GM12872 (cell line): ENCODE measurements around the gene FHIT.

ENCODE experiments used
- TF ChIP-seq, protein P1 (sequence below): IDR thresholded peaks from 3 replicates; pipeline ENCODE4 v1.5.1; 2011; ENCODE audit warnings: low read depth, mild to moderate bottlenecking, low read length, moderate library complexity; ENCODE audit not compliant: insufficient read depth

Gene FHIT

DNA sequence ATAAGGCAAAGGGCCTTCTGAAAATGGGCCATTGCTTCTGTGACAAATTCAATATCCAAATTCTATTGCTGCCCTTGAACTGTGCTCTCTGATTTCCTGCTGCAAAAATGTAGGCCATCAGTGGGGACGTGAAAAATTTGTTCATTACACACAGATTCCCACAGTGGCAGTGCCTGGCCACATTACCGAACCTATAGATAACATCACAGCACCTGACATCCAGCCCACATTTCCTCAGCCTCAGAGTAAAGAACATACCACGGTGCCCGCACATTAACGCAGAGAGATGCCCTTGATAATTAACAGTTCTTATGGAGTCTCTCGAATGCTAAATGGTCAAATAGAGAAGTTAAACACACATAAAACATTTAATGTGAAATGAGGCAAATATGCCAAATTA lies 1269.9 kb downstream of the FHIT start:
- TF ChIP-seq, protein P1, sequence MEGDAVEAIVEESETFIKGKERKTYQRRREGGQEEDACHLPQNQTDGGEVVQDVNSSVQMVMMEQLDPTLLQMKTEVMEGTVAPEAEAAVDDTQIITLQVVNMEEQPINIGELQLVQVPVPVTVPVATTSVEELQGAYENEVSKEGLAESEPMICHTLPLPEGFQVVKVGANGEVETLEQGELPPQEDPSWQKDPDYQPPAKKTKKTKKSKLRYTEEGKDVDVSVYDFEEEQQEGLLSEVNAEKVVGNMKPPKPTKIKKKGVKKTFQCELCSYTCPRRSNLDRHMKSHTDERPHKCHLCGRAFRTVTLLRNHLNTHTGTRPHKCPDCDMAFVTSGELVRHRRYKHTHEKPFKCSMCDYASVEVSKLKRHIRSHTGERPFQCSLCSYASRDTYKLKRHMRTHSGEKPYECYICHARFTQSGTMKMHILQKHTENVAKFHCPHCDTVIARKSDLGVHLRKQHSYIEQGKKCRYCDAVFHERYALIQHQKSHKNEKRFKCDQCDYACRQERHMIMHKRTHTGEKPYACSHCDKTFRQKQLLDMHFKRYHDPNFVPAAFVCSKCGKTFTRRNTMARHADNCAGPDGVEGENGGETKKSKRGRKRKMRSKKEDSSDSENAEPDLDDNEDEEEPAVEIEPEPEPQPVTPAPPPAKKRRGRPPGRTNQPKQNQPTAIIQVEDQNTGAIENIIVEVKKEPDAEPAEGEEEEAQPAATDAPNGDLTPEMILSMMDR: no peak

DNA sequence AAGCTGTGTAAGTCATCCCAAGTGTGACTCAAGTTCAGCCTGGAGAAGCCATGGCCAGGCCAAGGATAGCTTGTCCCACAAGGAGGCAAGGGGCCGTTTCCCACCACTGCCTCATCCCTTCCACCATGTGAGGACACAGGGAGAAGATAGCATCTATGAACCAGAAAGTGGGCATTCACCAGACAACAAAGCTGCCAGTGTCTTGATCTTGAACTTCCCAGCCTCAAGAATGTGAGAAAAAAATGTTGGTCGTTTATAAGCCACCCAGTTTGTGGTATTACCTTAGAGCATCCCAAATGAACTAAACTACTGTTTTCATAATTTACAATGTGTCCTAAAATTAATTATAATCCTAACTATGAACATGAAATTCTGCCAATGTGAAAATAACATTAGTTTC lies 1270.7 kb downstream of the FHIT start:
- TF ChIP-seq, protein P1: no peak

DNA sequence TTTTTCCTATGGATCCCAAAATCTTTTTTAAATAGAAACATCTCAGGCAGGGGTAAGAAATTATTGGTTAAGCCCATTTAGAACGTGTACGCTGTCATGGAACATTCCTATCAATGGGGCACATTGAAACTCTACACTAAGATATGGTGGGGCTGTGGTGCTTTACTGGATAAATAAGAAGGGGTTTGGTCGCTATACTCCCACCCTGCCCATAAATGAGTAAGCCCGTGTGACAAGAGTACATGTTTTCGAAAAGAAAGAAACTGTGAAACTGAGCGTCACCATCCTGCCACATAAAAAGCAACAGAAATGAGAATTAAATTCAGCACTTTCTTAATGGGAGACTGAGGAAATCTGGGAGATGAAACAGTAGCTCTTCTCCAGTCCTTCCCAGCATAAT lies 1271.7 kb downstream of the FHIT start:
- TF ChIP-seq, protein P1: no peak

DNA sequence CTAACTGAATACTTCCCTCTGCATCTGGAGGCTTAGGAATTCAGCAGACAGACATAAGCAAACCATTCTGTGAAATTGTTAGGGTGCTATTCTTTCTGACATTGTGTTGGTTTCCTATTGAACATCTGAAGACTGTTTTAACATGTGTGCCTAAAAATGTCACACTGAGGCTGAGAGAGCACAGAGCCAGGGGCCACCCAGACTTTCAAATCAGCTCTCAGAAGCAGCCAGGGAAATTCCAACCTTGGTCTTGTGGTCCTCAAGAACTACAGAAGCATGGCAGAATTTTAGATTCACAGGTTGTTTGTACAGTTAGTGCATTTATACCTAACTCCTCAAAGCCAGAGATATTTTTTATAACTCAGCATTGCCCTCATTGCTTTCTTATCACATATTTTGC lies 1272.3 kb downstream of the FHIT start:
- TF ChIP-seq, protein P1: no peak

DNA sequence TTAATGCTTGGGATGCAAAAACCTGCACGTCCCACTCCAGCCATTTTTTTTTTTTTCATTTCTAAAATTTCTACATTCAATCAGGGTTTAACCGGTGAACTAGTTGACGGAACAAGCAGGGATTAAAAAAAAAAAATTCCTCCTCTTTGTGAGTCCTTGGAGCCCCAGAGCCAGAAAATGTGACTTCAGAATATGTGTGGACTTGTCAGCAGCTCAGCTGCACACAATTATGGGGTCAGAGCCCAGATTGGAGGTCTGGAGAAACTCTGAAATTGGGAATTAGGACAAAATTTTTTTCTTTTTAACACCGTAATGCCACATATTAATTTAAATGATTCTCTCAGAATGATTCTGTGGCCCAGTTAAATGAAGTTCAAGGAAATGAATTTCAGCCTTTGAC lies 1280.5 kb downstream of the FHIT start:
- TF ChIP-seq, protein P1: no peak

DNA sequence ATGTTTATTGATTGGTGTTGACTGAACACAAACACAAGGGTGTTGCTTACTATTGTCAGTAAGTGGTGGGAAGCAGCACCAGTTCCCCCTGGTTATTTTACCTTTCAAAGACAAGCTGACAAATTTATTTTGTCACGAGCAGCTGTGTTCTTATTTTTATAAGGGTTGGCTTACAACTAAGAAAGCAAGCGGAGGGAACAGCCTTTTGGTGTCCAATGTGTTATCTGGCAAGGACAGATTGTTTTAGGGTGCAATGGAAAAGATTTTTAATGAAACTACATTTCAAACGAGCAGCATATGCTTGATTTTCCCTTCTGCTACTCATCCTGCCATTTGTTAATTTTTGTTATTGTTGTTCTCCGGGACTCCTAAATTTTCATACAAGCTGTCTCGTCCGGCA lies 1280.9 kb downstream of the FHIT start:
- TF ChIP-seq, protein P1: no peak

DNA sequence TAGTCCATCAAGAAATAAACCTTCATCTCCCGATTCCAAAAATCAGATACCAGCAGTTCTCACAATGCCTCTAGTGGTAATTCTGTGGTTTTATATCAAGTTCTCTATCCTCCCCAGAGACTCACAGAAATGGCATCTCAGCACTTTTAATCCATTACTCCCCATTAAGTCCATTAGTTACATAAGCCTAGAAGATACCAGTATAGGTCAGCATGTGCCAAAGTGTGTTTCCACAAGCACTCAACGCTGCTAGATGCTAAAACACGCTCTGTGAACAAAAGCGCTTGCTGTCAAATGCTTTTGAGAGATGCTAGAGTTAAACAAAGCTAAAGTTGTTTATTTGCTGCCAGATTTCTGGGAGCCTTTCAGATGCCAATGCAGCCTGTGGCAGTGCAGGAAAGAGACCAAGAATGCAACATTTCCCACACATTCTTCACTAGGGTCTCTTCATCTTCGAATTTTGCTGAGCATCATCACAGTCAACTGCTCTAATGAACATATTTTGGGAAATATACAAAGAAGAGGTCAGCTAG lies 1282.7 kb downstream of the FHIT start:
- TF ChIP-seq, protein P1: no peak
